K562 (cell line): ENCODE data around the gene ZBTB20.
"Not testable (repeated sequence)": the region's sequence is repeated elsewhere in the genome, so short reads cannot be mapped to it uniquely, and the experiment has no call there.

ENCODE experiments used
- IRF2 ChIP-seq: sonication (generic); formaldehyde crosslinking; IDR thresholded peaks from 2 replicates; pipeline ENCODE4 v1.8.1; 2022; ENCODE audit warnings: mild to moderate bottlenecking, missing genetic modification reagents
- KAT7 ChIP-seq: sonication (generic); formaldehyde crosslinking; IDR thresholded peaks from 2 replicates; pipeline ENCODE4 v1.8.0; 2022; ENCODE audit warnings: missing genetic modification reagents, mild to moderate bottlenecking, borderline replicate concordance
- ZNF263 ChIP-seq: sonication (generic); formaldehyde crosslinking; IDR thresholded peaks from 2 replicates; pipeline ENCODE4 v1.8.0; 2022; ENCODE audit warnings: mild to moderate bottlenecking, missing genetic modification reagents, borderline replicate concordance
- TF ChIP-seq, protein P1 (sequence below): fragments of 450-650 bp; conservative IDR thresholded peaks from 2 replicates; pipeline ENCODE4 v1.6.1; 2016; ENCODE audit warnings: missing genetic modification characterization, low read depth, mild to moderate bottlenecking, control low read depth, missing compliant biosample characterization

DNA sequence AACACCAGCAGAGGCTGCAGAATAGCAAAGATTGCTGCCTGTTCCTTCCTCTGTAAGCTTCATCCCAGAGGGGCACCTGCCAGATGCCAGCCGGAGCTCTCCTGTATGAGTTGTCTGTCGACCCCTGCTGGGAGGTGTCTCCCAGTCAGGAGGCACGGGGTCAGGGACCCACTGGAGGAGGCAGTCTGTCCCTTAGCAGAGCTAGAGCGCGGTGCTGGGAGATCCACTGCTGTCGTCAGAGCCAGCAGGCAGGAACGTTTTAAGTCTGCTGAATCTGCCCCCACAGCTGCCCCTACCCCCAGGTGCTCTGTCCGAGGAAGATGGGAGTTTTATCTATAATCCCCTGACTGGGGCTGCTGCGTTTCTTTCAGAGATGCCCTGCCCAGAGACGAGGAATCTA, 31.8 kb upstream of the ZBTB20 start:
- not testable (repeated sequence) for TF ChIP-seq IRF2, ZNF263, KAT7 (CRISPR knock-in tag)
- TF ChIP-seq, protein P1, sequence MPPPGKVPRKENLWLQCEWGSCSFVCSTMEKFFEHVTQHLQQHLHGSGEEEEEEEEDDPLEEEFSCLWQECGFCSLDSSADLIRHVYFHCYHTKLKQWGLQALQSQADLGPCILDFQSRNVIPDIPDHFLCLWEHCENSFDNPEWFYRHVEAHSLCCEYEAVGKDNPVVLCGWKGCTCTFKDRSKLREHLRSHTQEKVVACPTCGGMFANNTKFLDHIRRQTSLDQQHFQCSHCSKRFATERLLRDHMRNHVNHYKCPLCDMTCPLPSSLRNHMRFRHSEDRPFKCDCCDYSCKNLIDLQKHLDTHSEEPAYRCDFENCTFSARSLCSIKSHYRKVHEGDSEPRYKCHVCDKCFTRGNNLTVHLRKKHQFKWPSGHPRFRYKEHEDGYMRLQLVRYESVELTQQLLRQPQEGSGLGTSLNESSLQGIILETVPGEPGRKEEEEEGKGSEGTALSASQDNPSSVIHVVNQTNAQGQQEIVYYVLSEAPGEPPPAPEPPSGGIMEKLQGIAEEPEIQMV (tag) = not testable (repeated sequence)
